Psoas muscle (tissue), 8 donors: ENCODE measurements around the gene ZDHHC19. TPM values are rescaled to one million over a fixed set of nuclear protein-coding genes. Genes with fewer than 3 reads are reported as not detected.
A peak's percentile ranks its signal among the peaks of the same experiment; 100 is the strongest.

ENCODE experiments used
- ATAC-seq, 4 donors: fragments of 200-7000 bp; cut with Tn5 transposase; one replicate each; pipeline ENCODE4 v1.9.1; 2020; ENCODE audit warnings: moderate library complexity in 3 of 4, mild to moderate bottlenecking in 2 of 4
- DNase-seq, 2 donors: peaks; one replicate each; pipeline ENCODE4 v3.0.0-alpha.2; 2020
- H3K27ac ChIP-seq: fragments of 200-600 bp; one replicate; pipeline ENCODE4 v1.8.0; 2022
- H3K27me3 ChIP-seq, 3 donors: fragments of 200-600 bp in 1 of 3; one replicate each; pipeline versions ENCODE4 v1.6.1 to v1.8.0; 2013 to 2022; ENCODE audit warnings: low read length in 2 of 3, mild to moderate bottlenecking in 2 of 3, moderate library complexity in 1 of 3; ENCODE audit not compliant: insufficient read depth in 3 of 3
- H3K36me3 ChIP-seq, 2 donors: fragments of 200-600 bp in 1 of 2; one replicate each; pipeline versions ENCODE4 v1.6.1 to v1.8.0; 2013 to 2022; ENCODE audit warnings: low read depth in 1 of 2, mild to moderate bottlenecking in 1 of 2, moderate library complexity in 1 of 2; ENCODE audit not compliant: insufficient read depth in 1 of 2
- H3K4me1 ChIP-seq: fragments of 200-600 bp; one replicate; pipeline ENCODE4 v1.8.0; 2022
- H3K4me3 ChIP-seq: fragments of 200-600 bp; one replicate; pipeline ENCODE4 v1.8.0; 2022; ENCODE audit warnings: mild to moderate bottlenecking
- H3K9me3 ChIP-seq: fragments of 200-600 bp; one replicate; pipeline ENCODE4 v1.8.0; 2022
- WGBS, 3 donors: extraction: QIAGEN DNeasy Blood & Tissue Kit; methylation state at CpG; one replicate each; pipeline versions ENCODE4 v1.1.6 to v1.1.7; 2013; 5-methylcytosine and 5-hydroxymethylcytosine counted together
- intact Hi-C, 2 donors: fragments of 100-400 bp; cut with DNase I; formaldehyde crosslinking; loops; one replicate each; pipeline versions ENCODE4 v1.11.0 to v1.14.2; 2022
- polyA plus RNA-seq, 3 donors: library from polyadenylated mRNA; stranded (reverse); fragments of 200-250 nt; gene quantifications; one replicate each; pipeline ENCODE4 v1.2.3, GENCODE V29; 2013
- total RNA-seq, 4 donors: library from RNA; stranded (reverse); fragmentation: NEBNext Ultra II Directional in 2 of 4; extraction: Animal tissue kit (Norgen Biotek cat#: 25700) in 2 of 4; gene quantifications; one replicate each; pipeline versions ENCODE4 v1.2.1 to v1.2.4, GENCODE V29; 2021 to 2023
- TF ChIP-seq, protein P1 (sequence below): fragments of 200-600 bp; IDR thresholded peaks from one replicate; pipeline ENCODE4 v1.8.0; 2022; ENCODE audit warnings: antibody characterized with exemption
- donor health status: healthy with polysubstance abuse.
- donor health status: DM: no; HTN: no; CAD: no; lungs with moderate emphysema.
- donor health status: Bipolar disorder and iron deficiency.
- donor health status: healthy.
- donor health status: DM: yes; HTN: yes; CAD: no.
- donor health status: DM: no; HTN: no; CAD: no.
- donor health status: DM: no; HTN: no; CAD: no.
- donor health status: DM: yes; HTN: yes; CAD: no.

Gene ZDHHC19
- total and polyA plus RNA-seq, 7 donors, result 0.25 to 1.1 (median 0.38) TPM; not detected in 2

DNA sequence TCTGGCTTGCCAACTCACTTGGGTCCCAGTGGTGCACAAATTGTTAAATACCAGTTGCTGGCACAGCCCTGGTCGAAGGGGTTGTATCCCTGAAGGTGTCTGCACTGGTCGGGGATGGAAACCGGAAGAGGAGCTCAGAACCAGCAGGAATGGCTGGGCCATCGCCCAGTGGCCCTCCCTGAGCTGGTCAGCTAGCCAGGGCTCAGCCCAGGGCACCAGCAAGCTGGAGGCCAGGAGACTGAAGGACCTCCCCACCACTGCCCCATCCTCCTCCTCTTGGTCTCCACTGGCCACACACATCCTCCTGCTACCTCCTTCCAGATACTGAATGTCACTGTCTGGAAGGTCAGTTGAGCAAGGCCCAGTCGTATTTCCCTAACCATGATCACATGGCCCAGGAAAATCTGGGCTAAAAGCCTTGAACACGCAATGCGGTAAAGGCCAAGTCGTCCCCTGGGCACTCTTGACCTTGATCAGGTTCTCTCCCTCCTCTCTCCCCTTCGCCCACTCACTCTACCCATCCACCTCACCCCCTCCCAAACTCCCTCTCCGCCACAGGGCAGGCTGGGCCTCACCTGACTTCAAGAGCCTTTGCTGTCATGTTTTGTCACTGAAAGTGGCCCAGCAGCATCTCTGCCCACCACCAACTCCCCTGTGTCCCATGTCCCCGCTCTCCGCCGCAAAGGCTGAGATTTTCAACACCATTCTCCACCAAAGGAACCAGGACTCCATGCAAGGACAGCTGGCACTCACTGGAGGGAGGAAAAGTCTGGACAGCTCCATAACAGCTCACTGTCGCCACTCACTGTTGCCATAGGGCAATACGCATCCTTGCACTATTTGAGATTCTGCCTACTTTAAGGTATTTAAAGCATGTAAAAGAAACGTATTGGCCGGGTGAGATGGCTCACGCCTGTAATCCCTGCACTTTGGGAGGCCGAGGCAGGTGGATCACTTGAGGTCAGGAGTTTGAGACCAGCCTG, 12.1 kb downstream of the ZDHHC19 start:
- no peaks in the 10 kb centered on the region for H3K27me3 ChIP-seq
- no peaks in the 10 kb centered on the region for H3K4me1 ChIP-seq
- intact Hi-C loops, result no loop called here
- H3K36me3 ChIP-seq, result no peaks in the 10 kb centered on the region
- TF ChIP-seq, protein P1, sequence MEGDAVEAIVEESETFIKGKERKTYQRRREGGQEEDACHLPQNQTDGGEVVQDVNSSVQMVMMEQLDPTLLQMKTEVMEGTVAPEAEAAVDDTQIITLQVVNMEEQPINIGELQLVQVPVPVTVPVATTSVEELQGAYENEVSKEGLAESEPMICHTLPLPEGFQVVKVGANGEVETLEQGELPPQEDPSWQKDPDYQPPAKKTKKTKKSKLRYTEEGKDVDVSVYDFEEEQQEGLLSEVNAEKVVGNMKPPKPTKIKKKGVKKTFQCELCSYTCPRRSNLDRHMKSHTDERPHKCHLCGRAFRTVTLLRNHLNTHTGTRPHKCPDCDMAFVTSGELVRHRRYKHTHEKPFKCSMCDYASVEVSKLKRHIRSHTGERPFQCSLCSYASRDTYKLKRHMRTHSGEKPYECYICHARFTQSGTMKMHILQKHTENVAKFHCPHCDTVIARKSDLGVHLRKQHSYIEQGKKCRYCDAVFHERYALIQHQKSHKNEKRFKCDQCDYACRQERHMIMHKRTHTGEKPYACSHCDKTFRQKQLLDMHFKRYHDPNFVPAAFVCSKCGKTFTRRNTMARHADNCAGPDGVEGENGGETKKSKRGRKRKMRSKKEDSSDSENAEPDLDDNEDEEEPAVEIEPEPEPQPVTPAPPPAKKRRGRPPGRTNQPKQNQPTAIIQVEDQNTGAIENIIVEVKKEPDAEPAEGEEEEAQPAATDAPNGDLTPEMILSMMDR, result no peak
- 65 to 77% (median 72%) methylated on average over 18 to 19 of the region's 19 CpGs for WGBS, 3 donors
- ATAC-seq (no peak), DNase-seq (peak in 1 of 2 donors; percentile 6)
- no peaks in the 10 kb centered on the region for H3K9me3 ChIP-seq
- no peak overlapping the region for H3K4me3 ChIP-seq
- no peak overlapping the region for H3K27ac ChIP-seq

DNA sequence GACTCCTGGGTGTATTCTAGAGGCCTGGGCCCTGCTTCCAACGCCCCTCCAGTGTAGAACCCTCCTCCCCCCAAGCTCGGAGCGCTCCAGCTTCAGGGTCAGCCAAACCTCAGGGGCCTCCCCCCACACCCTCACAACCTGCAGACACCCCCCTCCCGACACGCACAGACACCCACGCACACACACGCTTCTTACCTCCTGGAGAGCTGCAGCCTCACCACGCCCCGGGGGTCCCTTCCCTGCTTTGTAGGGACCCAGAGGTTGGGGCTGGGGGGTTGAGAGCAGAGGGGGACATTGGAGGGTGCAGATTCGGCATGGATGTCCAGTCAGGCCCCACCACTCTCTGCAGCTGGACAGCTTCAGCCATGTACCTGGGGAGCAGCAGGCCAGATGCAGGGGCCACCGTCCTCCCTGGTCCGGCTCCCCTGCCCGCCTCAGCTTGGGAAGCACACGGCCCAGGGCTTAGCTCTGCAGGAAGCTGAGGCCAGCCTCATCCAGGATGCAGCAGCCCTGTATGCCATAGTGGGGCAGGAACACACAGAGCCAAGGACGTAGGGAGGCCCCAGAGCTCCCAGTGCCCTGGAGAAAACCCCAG, 13.0 kb downstream of the ZDHHC19 start:
- Histone ChIP-seq H3K9me3 (no peaks in the 10 kb centered on the region), H3K36me3 (no peaks in the 10 kb centered on the region), H3K4me3 (no peak overlapping the region), H3K27me3 (no peaks in the 10 kb centered on the region), H3K27ac (no peak overlapping the region), H3K4me1 (peaks cover under 1% of the 10 kb centered on the region)
- TF ChIP-seq, protein P1, result no peak
- intact Hi-C loops, result no loop called here
- WGBS, 3 donors, result 86 to 88% (median 87%) methylated on average over 14 to 15 of the region's 15 CpGs
- ATAC-seq, result no peak
- peak in 1 of 2 donors; percentile 23 for DNase-seq

DNA sequence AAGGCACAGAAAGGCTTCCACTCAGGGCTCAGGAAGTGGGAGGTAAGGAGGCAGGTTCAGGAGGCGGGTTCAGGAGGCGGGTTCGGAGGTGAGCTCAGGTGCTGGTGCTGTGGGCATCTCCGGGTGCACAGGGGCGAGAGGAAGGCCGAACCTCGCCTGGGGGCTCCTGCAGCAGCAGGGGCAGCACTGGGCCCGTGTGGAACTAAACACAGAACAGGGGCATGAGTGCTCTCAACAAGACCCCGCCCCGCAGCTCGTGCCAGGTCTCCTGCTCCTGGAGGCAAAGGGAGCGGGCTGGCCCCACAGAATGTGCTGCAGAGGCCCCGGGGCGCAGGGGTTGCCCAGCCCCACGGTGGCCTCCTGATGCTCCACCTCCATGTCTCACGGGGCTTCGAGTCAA, 13.7 kb downstream of the ZDHHC19 start:
- ATAC-seq (no peak), DNase-seq (peak in 1 of 2 donors; percentile 50)
- H3K36me3 ChIP-seq, result no peaks in the 10 kb centered on the region
- H3K9me3 ChIP-seq, result no peaks in the 10 kb centered on the region
- TF ChIP-seq, protein P1, result no peak
- no peak overlapping the region for H3K4me3 ChIP-seq
- 83 to 92% (median 91%) methylated on average over 17 of the region's 17 CpGs for WGBS, 3 donors
- intact Hi-C loops, result loop anchor here (2.0 kb wide), 2 partner anchors 125 to 171 kb away; no protein-coding TSS in a partner anchor
- peaks cover 6% of the 10 kb centered on the region for H3K4me1 ChIP-seq
- no peaks in the 10 kb centered on the region for H3K27me3 ChIP-seq
- H3K27ac ChIP-seq, result no peak overlapping the region

DNA sequence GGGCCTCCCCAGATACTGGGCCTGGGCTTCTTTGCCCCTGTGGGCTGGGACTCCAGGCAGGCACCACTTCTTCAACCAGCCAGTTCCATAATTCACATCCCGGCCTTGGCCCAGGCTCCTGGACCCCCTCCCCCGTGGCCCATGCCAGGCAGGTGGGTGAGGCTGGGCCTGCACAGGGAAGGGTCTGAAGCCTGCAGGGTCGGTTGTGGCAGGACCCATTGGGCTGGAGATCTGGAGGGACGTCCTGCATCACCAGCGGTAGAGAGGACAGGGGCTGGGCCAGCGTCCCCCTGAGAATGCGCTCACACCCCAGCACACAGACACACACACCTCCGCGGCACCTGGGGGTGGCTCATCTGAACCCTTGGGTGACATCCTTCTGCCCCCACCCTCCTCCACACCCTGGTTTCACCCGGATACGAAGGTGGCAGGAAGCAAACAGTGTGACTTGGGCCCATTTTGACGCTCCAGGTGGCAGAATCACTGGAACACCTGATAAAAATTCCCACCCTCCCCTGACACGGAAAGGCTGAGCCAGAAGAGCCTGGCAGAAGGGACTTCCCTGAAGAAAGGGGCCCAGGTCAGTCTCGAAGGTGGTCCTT, 15.4 kb downstream of the ZDHHC19 start:
- 89 to 92% (median 91%) methylated on average over 14 of the region's 14 CpGs for WGBS, 3 donors
- intact Hi-C loops, result loop anchor here (1.0 to 2.0 kb wide), 4 partner anchors 116 to 169 kb away; no protein-coding TSS in a partner anchor

More for the DNA sequence above, 15.4 kb downstream of the ZDHHC19 start:
- H3K27ac ChIP-seq, result no peak overlapping the region
- H3K4me3 ChIP-seq, result no peak overlapping the region
- ATAC-seq (no peak), DNase-seq (peak in 1 of 2 donors; percentile 48)
- H3K9me3 ChIP-seq, result no peaks in the 10 kb centered on the region
- TF ChIP-seq, protein P1, result no peak
- no peaks in the 10 kb centered on the region for H3K36me3 ChIP-seq
- H3K27me3 ChIP-seq, result no peaks in the 10 kb centered on the region
- H3K4me1 ChIP-seq, result peaks cover 11% of the 10 kb centered on the region
